GM12878 (cell line): Measurements from ENCODE around the gene SUGP1. TPM values are rescaled to one million over a fixed set of nuclear protein-coding genes. Genes with fewer than 3 reads are reported as not detected.

ENCODE experiments used
- DPF2 ChIP-seq: fragments of 450-650 bp; IDR thresholded peaks from 2 replicates; pipeline ENCODE4 v1.6.1; 2017; ENCODE audit warnings: mild to moderate bottlenecking
- GATAD2B ChIP-seq: fragments of 450-650 bp; conservative IDR thresholded peaks from 2 replicates; pipeline ENCODE4 v1.6.1; 2017; ENCODE audit warnings: low read depth, mild to moderate bottlenecking, moderate library complexity
- LARP7 ChIP-seq: fragments of 450-650 bp; IDR thresholded peaks from 2 replicates; pipeline ENCODE4 v1.6.1; 2017; ENCODE audit warnings: mild to moderate bottlenecking
- NBN ChIP-seq: fragments of 450-650 bp; IDR thresholded peaks from 2 replicates; pipeline ENCODE4 v1.6.1; 2016
- SIN3A ChIP-seq: IDR thresholded peaks from 2 replicates; pipeline ENCODE4 v1.6.1; 2012; ENCODE audit warnings: low read depth, low read length, improper control_type of control experiment
- polyA plus RNA-seq, 11 experiments: library from polyadenylated mRNA; depleted of rRNA in 4 of 11; unstranded in 6 of 11; stranded (reverse) in 5 of 11; fragments of >200 nt; fragmentation: Nextera tagmentation in 4 of 11; fragmentation: Illumina TruSeq in 1 of 11; extraction: Ambion mirVana in 4 of 11; extraction: Trizol in 1 of 11; gene quantifications; 1 replicate in 1 of 11; 2 replicates in 10 of 11; pipeline versions ENCODE4 v1.2.1 to v1.2.3, GENCODE V29; 2011 to 2016; ENCODE audit warnings: inconsistent platforms in 2 of 11, missing spikeins in 2 of 11, low read depth in 1 of 11
- total RNA-seq, 4 experiments: library from RNA; depleted of rRNA in 3 of 4; stranded (reverse); fragments of >200 nt in 3 of 4; fragmentation: Illumina TruSeq in 1 of 4; extraction: Trizol in 1 of 4; gene quantifications; 2 replicates each; pipeline versions ENCODE4 v1.2.1 to v1.2.3, GENCODE V29; 2013 to 2021
- TF ChIP-seq, protein P1 (sequence below): fragments of 450-650 bp; formaldehyde crosslinking; IDR thresholded peaks from 2 replicates; pipeline ENCODE4 v1.5.0; 2022; ENCODE audit warnings: mild to moderate bottlenecking, missing genetic modification characterization
- TF ChIP-seq, protein P2 (sequence below): fragments of 450-650 bp; conservative IDR thresholded peaks from 2 replicates; pipeline ENCODE4 v1.6.1; 2017; ENCODE audit warnings: mild to moderate bottlenecking, moderate library complexity

SUGP1 gene
- total and polyA plus RNA-seq, 10 of the 15 experiments (the other 5 are each of a cell fraction or from before 2014, with no cell fraction given) = 1.6 to 70.2 (median 38.4) TPM

GRCh38 chr19:19319732-19320360, 463 bp downstream of the SUGP1 start (continued):
- TF ChIP-seq, protein P1, sequence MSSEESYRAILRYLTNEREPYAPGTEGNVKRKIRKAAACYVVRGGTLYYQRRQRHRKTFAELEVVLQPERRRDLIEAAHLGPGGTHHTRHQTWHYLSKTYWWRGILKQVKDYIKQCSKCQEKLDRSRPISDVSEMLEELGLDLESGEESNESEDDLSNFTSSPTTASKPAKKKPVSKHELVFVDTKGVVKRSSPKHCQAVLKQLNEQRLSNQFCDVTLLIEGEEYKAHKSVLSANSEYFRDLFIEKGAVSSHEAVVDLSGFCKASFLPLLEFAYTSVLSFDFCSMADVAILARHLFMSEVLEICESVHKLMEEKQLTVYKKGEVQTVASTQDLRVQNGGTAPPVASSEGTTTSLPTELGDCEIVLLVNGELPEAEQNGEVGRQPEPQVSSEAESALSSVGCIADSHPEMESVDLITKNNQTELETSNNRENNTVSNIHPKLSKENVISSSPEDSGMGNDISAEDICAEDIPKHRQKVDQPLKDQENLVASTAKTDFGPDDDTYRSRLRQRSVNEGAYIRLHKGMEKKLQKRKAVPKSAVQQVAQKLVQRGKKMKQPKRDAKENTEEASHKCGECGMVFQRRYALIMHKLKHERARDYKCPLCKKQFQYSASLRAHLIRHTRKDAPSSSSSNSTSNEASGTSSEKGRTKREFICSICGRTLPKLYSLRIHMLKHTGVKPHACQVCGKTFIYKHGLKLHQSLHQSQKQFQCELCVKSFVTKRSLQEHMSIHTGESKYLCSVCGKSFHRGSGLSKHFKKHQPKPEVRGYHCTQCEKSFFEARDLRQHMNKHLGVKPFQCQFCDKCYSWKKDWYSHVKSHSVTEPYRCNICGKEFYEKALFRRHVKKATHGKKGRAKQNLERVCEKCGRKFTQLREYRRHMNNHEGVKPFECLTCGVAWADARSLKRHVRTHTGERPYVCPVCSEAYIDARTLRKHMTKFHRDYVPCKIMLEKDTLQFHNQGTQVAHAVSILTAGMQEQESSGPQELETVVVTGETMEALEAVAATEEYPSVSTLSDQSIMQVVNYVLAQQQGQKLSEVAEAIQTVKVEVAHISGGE = no peak
- peak; percentile 20; the same call in 1 of the 2 replicates for TF ChIP-seq GATAD2B
- 0 out of 2 replicates have a peak, but pooled peaks have one; percentile 30 for TF ChIP-seq LARP7
- TF ChIP-seq SIN3A = no peak
- TF ChIP-seq NBN = 0 out of 2 replicates have a peak, but pooled peaks have one; percentile 22
- 0 out of 2 replicates have a peak, but pooled peaks have one; percentile 13 for TF ChIP-seq DPF2
- TF ChIP-seq, protein P2, sequence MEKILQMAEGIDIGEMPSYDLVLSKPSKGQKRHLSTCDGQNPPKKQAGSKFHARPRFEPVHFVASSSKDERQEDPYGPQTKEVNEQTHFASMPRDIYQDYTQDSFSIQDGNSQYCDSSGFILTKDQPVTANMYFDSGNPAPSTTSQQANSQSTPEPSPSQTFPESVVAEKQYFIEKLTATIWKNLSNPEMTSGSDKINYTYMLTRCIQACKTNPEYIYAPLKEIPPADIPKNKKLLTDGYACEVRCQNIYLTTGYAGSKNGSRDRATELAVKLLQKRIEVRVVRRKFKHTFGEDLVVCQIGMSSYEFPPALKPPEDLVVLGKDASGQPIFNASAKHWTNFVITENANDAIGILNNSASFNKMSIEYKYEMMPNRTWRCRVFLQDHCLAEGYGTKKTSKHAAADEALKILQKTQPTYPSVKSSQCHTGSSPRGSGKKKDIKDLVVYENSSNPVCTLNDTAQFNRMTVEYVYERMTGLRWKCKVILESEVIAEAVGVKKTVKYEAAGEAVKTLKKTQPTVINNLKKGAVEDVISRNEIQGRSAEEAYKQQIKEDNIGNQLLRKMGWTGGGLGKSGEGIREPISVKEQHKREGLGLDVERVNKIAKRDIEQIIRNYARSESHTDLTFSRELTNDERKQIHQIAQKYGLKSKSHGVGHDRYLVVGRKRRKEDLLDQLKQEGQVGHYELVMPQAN = peak; percentile 64; the same call in 1 of the 2 replicates
